K562 (cell line): ENCODE results near the gene NRSN2. TPM values are rescaled to one million over a fixed set of nuclear protein-coding genes. Genes with fewer than 3 reads are reported as not detected.

Experiments
- E2F8 ChIP-seq: fragments of 450-650 bp; IDR thresholded peaks from 2 replicates; pipeline ENCODE4 v1.7.1; 2018; ENCODE audit warnings: mild to moderate bottlenecking, low read depth; ENCODE audit not compliant: partially characterized antibody
- ELF4 ChIP-seq: fragments of 450-650 bp; formaldehyde crosslinking; IDR thresholded peaks from 2 replicates; pipeline ENCODE4 v1.4.0; 2022; ENCODE audit warnings: missing genetic modification characterization
- FOSL1 ChIP-seq: fragments of 200-800 bp; sonication (Bioruptor generic); conservative IDR thresholded peaks from 2 replicates; pipeline ENCODE4 v1.6.1; 2016; ENCODE audit warnings: missing genetic modification characterization, missing compliant biosample characterization
- HDAC8 ChIP-seq: fragments of 450-650 bp; IDR thresholded peaks from 2 replicates; pipeline ENCODE4 v1.6.1; 2016; ENCODE audit warnings: mild to moderate bottlenecking, missing genetic modification characterization, moderate library complexity, missing compliant biosample characterization
- KLF6 ChIP-seq: fragments of 250-450 bp; sonication (Bioruptor Pico); IDR thresholded peaks from 2 replicates; pipeline ENCODE4 v1.4.0; 2020; ENCODE audit warnings: mild to moderate bottlenecking, moderate library complexity, borderline replicate concordance
- L3MBTL2 ChIP-seq: fragments of 450-650 bp; IDR thresholded peaks from 2 replicates; pipeline ENCODE4 v1.6.1; 2016; ENCODE audit warnings: mild to moderate bottlenecking, moderate library complexity
- PHTF2 ChIP-seq: fragments of 250-450 bp; sonication (Bioruptor Pico); IDR thresholded peaks from 2 replicates; pipeline ENCODE4 v1.5.0; 2021; ENCODE audit warnings: mild to moderate bottlenecking
- RB1 ChIP-seq: fragments of 450-650 bp; IDR thresholded peaks from 2 replicates; pipeline ENCODE4 v1.6.1; 2017; ENCODE audit warnings: low read depth, mild to moderate bottlenecking
- RNF2 ChIP-seq: sonication (generic); IDR thresholded peaks from 2 replicates; pipeline ENCODE4 v1.6.1; 2016
- SMAD3 ChIP-seq: fragments of 450-650 bp; formaldehyde crosslinking; conservative IDR thresholded peaks from 2 replicates; pipeline ENCODE4 v1.4.0; 2020; ENCODE audit warnings: mild to moderate bottlenecking
- SREBF2 ChIP-seq: sonication (generic); formaldehyde crosslinking; IDR thresholded peaks from 2 replicates; pipeline ENCODE4 v1.4.0; 2020; ENCODE audit warnings: mild to moderate bottlenecking, missing genetic modification reagents
- TCF3 ChIP-seq: sonication (generic); formaldehyde crosslinking; IDR thresholded peaks from 2 replicates; pipeline ENCODE4 v1.4.0; 2020; ENCODE audit warnings: mild to moderate bottlenecking, missing genetic modification reagents
- TCFL5 ChIP-seq: fragments of 250-450 bp; sonication (Bioruptor Pico); conservative IDR thresholded peaks from 2 replicates; pipeline ENCODE4 v1.6.1; 2021; ENCODE audit warnings: mild to moderate bottlenecking, moderate library complexity, matching md5 sums
- ZC3H8 ChIP-seq: fragments of 450-650 bp; IDR thresholded peaks from 2 replicates; pipeline ENCODE4 v1.6.1; 2017
- ZFP30 ChIP-seq: fragments of 250-450 bp; sonication (Bioruptor Pico); IDR thresholded peaks from 2 replicates; pipeline ENCODE4 v1.8.0; 2022; ENCODE audit warnings: moderate library complexity, mild to moderate bottlenecking, inconsistent platforms, borderline replicate concordance
- ZNF121 ChIP-seq: sonication (generic); formaldehyde crosslinking; conservative IDR thresholded peaks from 2 replicates; pipeline ENCODE4 v1.8.0; 2022; ENCODE audit warnings: missing genetic modification reagents
- ZNF224 ChIP-seq: sonication (generic); formaldehyde crosslinking; IDR thresholded peaks from 2 replicates; pipeline ENCODE4 v1.8.0; 2022; ENCODE audit warnings: mild to moderate bottlenecking, missing genetic modification reagents
- ZNF696 ChIP-seq: fragments of 250-450 bp; sonication (Bioruptor Pico); conservative IDR thresholded peaks from 2 replicates; pipeline ENCODE4 v1.4.0; 2020; ENCODE audit warnings: mild to moderate bottlenecking, moderate library complexity
- ZNF740 ChIP-seq, 3 experiments: fragments of 200-800 bp in 1 of 3; sonication (Bioruptor generic) in 1 of 3; sonication (generic) in 1 of 3; formaldehyde crosslinking in 1 of 3; IDR thresholded peaks; 2 replicates each; pipeline versions ENCODE4 v1.6.1 to v1.8.0; 2016 to 2022; ENCODE audit warnings: mild to moderate bottlenecking in 2 of 3, missing compliant biosample characterization in 2 of 3, missing genetic modification characterization in 2 of 3, missing genetic modification reagents in 1 of 3
- ZNF764 ChIP-seq: fragments of 250-450 bp; sonication (Bioruptor Pico); IDR thresholded peaks from 2 replicates; pipeline ENCODE4 v1.4.0; 2020; ENCODE audit warnings: low read depth, mild to moderate bottlenecking, moderate library complexity
- polyA plus RNA-seq, 8 experiments: library from polyadenylated mRNA; depleted of rRNA in 4 of 8; stranded (reverse) in 5 of 8; unstranded in 3 of 8; fragments of >200 nt; fragmentation: Nextera tagmentation in 2 of 8; fragmentation: Illumina TruSeq in 1 of 8; extraction: Ambion mirVana in 2 of 8; extraction: Trizol in 1 of 8; gene quantifications; 2 replicates each; pipeline versions ENCODE4 v1.2.1 to v1.2.3, GENCODE V29; 2011 to 2014; ENCODE audit warnings: inconsistent platforms in 1 of 8, missing spikeins in 1 of 8
- total RNA-seq, 7 experiments: library from RNA; depleted of rRNA in 6 of 7; stranded (reverse); fragments of >200 nt in 6 of 7; fragmentation: Illumina TruSeq in 2 of 7; extraction: Trizol in 2 of 7; gene quantifications; 2 replicates each; pipeline versions ENCODE4 v1.2.1 to v1.2.3, GENCODE V29; 2011 to 2021; ENCODE audit warnings: low replicate concordance in 1 of 7
- TF ChIP-seq, protein P1 (sequence below), 2 experiments: IDR thresholded peaks; 2 replicates each; pipeline ENCODE4 v1.6.1; 2011; ENCODE audit warnings: borderline replicate concordance in 1 of 2, control low read depth in 1 of 2, low read depth in 1 of 2, low read length in 1 of 2, mild to moderate bottlenecking in 1 of 2, mixed read lengths in 1 of 2, moderate library complexity in 1 of 2; ENCODE audit not compliant: insufficient read depth in 1 of 2, insufficient read length in 1 of 2, poor library complexity in 1 of 2, severe bottlenecking in 1 of 2; ENCODE audit errors: extremely low read depth in 1 of 2
- TF ChIP-seq, protein P2 (sequence below): fragments of 250-450 bp; sonication (Bioruptor Pico); IDR thresholded peaks from 2 replicates; pipeline ENCODE4 v1.4.0; 2020; ENCODE audit warnings: mild to moderate bottlenecking, moderate library complexity

The NRSN2 gene
- total and polyA plus RNA-seq, 9 of the 15 experiments (the other 6 are each of a cell fraction or from before 2014, with no cell fraction given), result 7.5 to 29.7 (median 11.1) TPM

- TF ChIP-seq RB1, result no peak
- no peak for TF ChIP-seq ZNF740 (CRISPR knock-in tag; IDR thresholded peaks at IDR 0.05)
- no peak for TF ChIP-seq ZNF740 (tag; IDR thresholded peaks at IDR 0.05)
- TF ChIP-seq RNF2, result peak; percentile 38; the same call in 1 of the 2 replicates
- no peak for TF ChIP-seq TCFL5 (CRISPR knock-in tag)
- TF ChIP-seq ZFP30 (CRISPR knock-in tag), result no peak
- TF ChIP-seq, protein P1, sequence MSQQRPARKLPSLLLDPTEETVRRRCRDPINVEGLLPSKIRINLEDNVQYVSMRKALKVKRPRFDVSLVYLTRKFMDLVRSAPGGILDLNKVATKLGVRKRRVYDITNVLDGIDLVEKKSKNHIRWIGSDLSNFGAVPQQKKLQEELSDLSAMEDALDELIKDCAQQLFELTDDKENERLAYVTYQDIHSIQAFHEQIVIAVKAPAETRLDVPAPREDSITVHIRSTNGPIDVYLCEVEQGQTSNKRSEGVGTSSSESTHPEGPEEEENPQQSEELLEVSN (IDR thresholded peaks at IDR 0.05; ENCODE audit: borderline replicate concordance in 1 of 2, extremely low read depth in 1 of 2, insufficient read depth in 1 of 2, insufficient read length in 1 of 2, low read depth in 1 of 2, low read length in 1 of 2, poor library complexity in 1 of 2, severe bottlenecking in 1 of 2), result peak in 1 of 2 experiments; percentile 35
- peak; percentile 70 for TF ChIP-seq L3MBTL2
- no peak for TF ChIP-seq PHTF2 (CRISPR knock-in tag)
- no peak for TF ChIP-seq ZNF696 (CRISPR knock-in tag)
- TF ChIP-seq, protein P2, sequence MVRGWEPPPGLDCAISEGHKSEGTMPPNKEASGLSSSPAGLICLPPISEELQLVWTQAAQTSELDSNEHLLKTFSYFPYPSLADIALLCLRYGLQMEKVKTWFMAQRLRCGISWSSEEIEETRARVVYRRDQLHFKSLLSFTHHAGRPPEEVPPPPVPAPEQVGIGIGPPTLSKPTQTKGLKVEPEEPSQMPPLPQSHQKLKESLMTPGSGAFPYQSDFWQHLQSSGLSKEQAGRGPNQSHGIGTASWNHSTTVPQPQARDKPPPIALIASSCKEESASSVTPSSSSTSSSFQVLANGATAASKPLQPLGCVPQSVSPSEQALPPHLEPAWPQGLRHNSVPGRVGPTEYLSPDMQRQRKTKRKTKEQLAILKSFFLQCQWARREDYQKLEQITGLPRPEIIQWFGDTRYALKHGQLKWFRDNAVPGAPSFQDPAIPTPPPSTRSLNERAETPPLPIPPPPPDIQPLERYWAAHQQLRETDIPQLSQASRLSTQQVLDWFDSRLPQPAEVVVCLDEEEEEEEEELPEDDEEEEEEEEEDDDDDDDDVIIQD (CRISPR knock-in tag), result no peak
- TF ChIP-seq FOSL1 (tag), result peak; percentile 48; the same call in 1 of the 2 replicates
- no peak for TF ChIP-seq SMAD3 (CRISPR knock-in tag)
- no peak for TF ChIP-seq ZNF224 (CRISPR knock-in tag)
- TF ChIP-seq KLF6 (CRISPR knock-in tag), result peak; percentile 13; the same call in 1 of the 2 replicates
- TF ChIP-seq E2F8, result peak; percentile 65
- no peak for TF ChIP-seq ELF4 (CRISPR knock-in tag)
- no peak for TF ChIP-seq ZNF764 (CRISPR knock-in tag)
- no peak for TF ChIP-seq SREBF2 (CRISPR knock-in tag)
- peak; percentile 63; the same call in 1 of the 2 replicates for TF ChIP-seq HDAC8 (tag)
- TF ChIP-seq ZC3H8, result no peak
- TF ChIP-seq ZNF121 (CRISPR knock-in tag), result peak; percentile 52; the same call in 1 of the 2 replicates
- no peak; the same call in 1 of the 2 replicates for TF ChIP-seq TCF3 (CRISPR knock-in tag)
Measured at GRCh38 chr20:373171-373890, 26.4 kb downstream of the NRSN2 start (continued).
